GM23248 (cell line): ENCODE data around the gene VPS52. TPM values are rescaled to one million over a fixed set of nuclear protein-coding genes. Genes with fewer than 3 reads are reported as not detected.

Source experiments
- DNase-seq: peaks from one replicate; pipeline ENCODE4 v3.0.0-alpha.2; 2015
- H2AFZ ChIP-seq: fragments of 200-600 bp; sonication (generic); 2 replicates; pipeline ENCODE4 v1.6.1; 2016; ENCODE audit warnings: antibody characterized with exemption
- H3F3A ChIP-seq: fragments of 200-600 bp; sonication (generic); 2 replicates; pipeline ENCODE4 v1.6.1; 2016; ENCODE audit warnings: mild to moderate bottlenecking, antibody characterized with exemption, mixed run types; ENCODE audit not compliant: insufficient read depth
- H3K27ac ChIP-seq: fragments of 200-600 bp; sonication (generic); 2 replicates; pipeline ENCODE4 v1.5.1; 2016; ENCODE audit warnings: mild to moderate bottlenecking
- H3K27me3 ChIP-seq: fragments of 200-600 bp; sonication (generic); replicated peaks from 2 replicates; pipeline ENCODE4 v1.6.1; 2016; ENCODE audit warnings: mild to moderate bottlenecking; ENCODE audit not compliant: insufficient read depth
- H3K36me3 ChIP-seq: fragments of 200-600 bp; sonication (generic); 2 replicates; pipeline ENCODE4 v1.6.1; 2016; ENCODE audit warnings: low read depth, mild to moderate bottlenecking
- H3K4me1 ChIP-seq: fragments of 200-600 bp; sonication (generic); 2 replicates; pipeline ENCODE4 v1.6.1; 2016; ENCODE audit warnings: mild to moderate bottlenecking; ENCODE audit not compliant: insufficient read depth
- H3K4me2 ChIP-seq: fragments of 200-600 bp; sonication (generic); one replicate; pipeline ENCODE4 v1.6.1; 2016; ENCODE audit warnings: mild to moderate bottlenecking; ENCODE audit not compliant: unreplicated experiment
- H3K4me3 ChIP-seq: fragments of 200-600 bp; sonication (generic); 2 replicates; pipeline ENCODE4 v1.5.1; 2016; ENCODE audit warnings: mild to moderate bottlenecking
- H3K79me2 ChIP-seq: fragments of 200-600 bp; sonication (generic); 2 replicates; pipeline ENCODE4 v1.6.1; 2016; ENCODE audit warnings: mild to moderate bottlenecking; ENCODE audit not compliant: insufficient read depth
- H3K9ac ChIP-seq: fragments of 200-600 bp; sonication (generic); 2 replicates; pipeline ENCODE4 v1.6.1; 2016; ENCODE audit warnings: mild to moderate bottlenecking
- H3K9me2 ChIP-seq: fragments of 200-600 bp; sonication (generic); 2 replicates; pipeline ENCODE4 v1.6.1; 2016; ENCODE audit warnings: mixed run types, mild to moderate bottlenecking, moderate library complexity; ENCODE audit not compliant: insufficient read depth
- H3K9me3 ChIP-seq: fragments of 200-600 bp; sonication (generic); one replicate; pipeline ENCODE4 v1.6.1; 2017; ENCODE audit warnings: low read depth
- H4K20me1 ChIP-seq: fragments of 200-600 bp; sonication (generic); 2 replicates; pipeline ENCODE4 v1.6.0; 2016; ENCODE audit not compliant: insufficient read depth
- EZH2 ChIP-seq: fragments of 200-600 bp; sonication (generic); IDR thresholded peaks from 2 replicates; pipeline ENCODE4 v1.6.1; 2018; ENCODE audit warnings: antibody characterized with exemption, mild to moderate bottlenecking; ENCODE audit not compliant: insufficient read depth, poor library complexity, severe bottlenecking
- EZH2phosphoT487 ChIP-seq: fragments of 200-600 bp; sonication (generic); IDR thresholded peaks from 2 replicates; pipeline ENCODE4 v1.6.1; 2018; ENCODE audit warnings: antibody characterized with exemption, moderate library complexity, mild to moderate bottlenecking, low read depth; ENCODE audit not compliant: insufficient read depth
- WGBS, 2 experiments: methylation state at CpG; one replicate each; pipeline ENCODE4 v1.1.6; 2015 to 2017; ENCODE audit warnings: low lambda C conversion rate in 2 of 2, low coverage in 1 of 2; ENCODE audit errors: missing lambda C conversion rate in 2 of 2; 5-methylcytosine and 5-hydroxymethylcytosine counted together
- in situ Hi-C: fragments of 300-500 bp; cut with MboI; formaldehyde crosslinking; loops from 2 replicates; pipeline ENCODE4 v1.15.0; 2020
- polyA plus RNA-seq: library from polyadenylated mRNA; unstranded; fragments of >200 nt; fragmentation: Nextera tagmentation; extraction: Ambion mirVana; gene quantifications from 2 replicates; pipeline ENCODE4 v1.2.1, GENCODE V29; 2016
- total RNA-seq: library from RNA; depleted of rRNA; stranded (reverse); fragments of >200 nt; shearing (Covaris generic); gene quantifications from 2 replicates; pipeline ENCODE4 v1.2.3, GENCODE V29; 2014

VPS52 gene
- total and polyA plus RNA-seq, 2 experiments from 2014 or later: 32.3 to 33.9 TPM

- H3K27me3 ChIP-seq: no peaks in the 10 kb centered on the region
- no peak overlapping the region for H3K9ac ChIP-seq
- H3K4me2 ChIP-seq: no peak overlapping the region
- H3K9me3 ChIP-seq: no peaks in the 10 kb centered on the region
- no peak overlapping the region for H3K27ac ChIP-seq
- no peaks in the 10 kb centered on the region for H4K20me1 ChIP-seq
- H2AFZ ChIP-seq: no peak overlapping the region
- WGBS, 2 experiments: 95 to 97% methylated on average over 5 of the region's 5 CpGs
- peaks cover 16% of the 10 kb centered on the region; the same call in 1 of the 2 replicates for H3K36me3 ChIP-seq
- no peak for DNase-seq
- no peaks in the 10 kb centered on the region for H3K9me2 ChIP-seq
- no peaks in the 10 kb centered on the region for H3K79me2 ChIP-seq
- no peak for TF ChIP-seq EZH2
- TF ChIP-seq EZH2phosphoT487: no peak
- in situ Hi-C loops: no loop called here
- H3K4me1 ChIP-seq: peaks cover 17% of the 10 kb centered on the region
- H3F3A ChIP-seq: peaks cover 28% of the 10 kb centered on the region; the same call in 1 of the 2 replicates
- no peak overlapping the region for H3K4me3 ChIP-seq
These were observed 12.6 kb downstream of the VPS52 start for GRCh38 chr6:33259032-33259431.

GRCh38 chr6:33254591-33254990 lies 17.1 kb downstream of the VPS52 start:
- no peak overlapping the region for H3K4me3 ChIP-seq
- H4K20me1 ChIP-seq: no peaks in the 10 kb centered on the region
- no peak for TF ChIP-seq EZH2phosphoT487
- TF ChIP-seq EZH2: no peak
- DNase-seq: no peak
- WGBS, 2 experiments: 93 to 100% methylated on average over 4 of the region's 4 CpGs
- H3K79me2 ChIP-seq: peaks cover 14% of the 10 kb centered on the region
- H3K4me2 ChIP-seq: no peak overlapping the region
- H3K9me3 ChIP-seq: no peaks in the 10 kb centered on the region
- H3K27me3 ChIP-seq: no peaks in the 10 kb centered on the region
- H3F3A ChIP-seq: peaks cover 41% of the 10 kb centered on the region
- H3K4me1 ChIP-seq: peaks cover 37% of the 10 kb centered on the region
- no peak overlapping the region for H2AFZ ChIP-seq
- in situ Hi-C loops: no loop called here
- H3K27ac ChIP-seq: no peak overlapping the region
- peaks cover 7% of the 10 kb centered on the region; the same call in 1 of the 2 replicates for H3K36me3 ChIP-seq
- no peak overlapping the region for H3K9ac ChIP-seq
- no peaks in the 10 kb centered on the region for H3K9me2 ChIP-seq

GRCh38 chr6:33252759-33253158 lies 18.9 kb downstream of the VPS52 start:
- peak; percentile 73 for DNase-seq
- Histone ChIP-seq H2AFZ (no peak overlapping the region), H3K4me1 (peaks cover 45% of the 10 kb centered on the region), H3F3A (peaks cover 36% of the 10 kb centered on the region), H3K9me3 (no peaks in the 10 kb centered on the region), H3K9ac (no peak overlapping the region), H4K20me1 (no peaks in the 10 kb centered on the region), H3K36me3 (no peaks in the 10 kb centered on the region), H3K27me3 (no peaks in the 10 kb centered on the region), H3K4me2 (peak overlapping the region; percentile 31), H3K4me3 (no peak overlapping the region), H3K9me2 (no peaks in the 10 kb centered on the region), H3K27ac (peak overlapping the region; percentile 64), H3K79me2 (peaks cover 14% of the 10 kb centered on the region)
- in situ Hi-C loops: no loop called here
- no peak for TF ChIP-seq EZH2
- TF ChIP-seq EZH2phosphoT487: no peak

- H3K27ac ChIP-seq: peak overlapping the region; percentile 98
- H2AFZ ChIP-seq: no peak overlapping the region
- peaks cover 45% of the 10 kb centered on the region for H3K4me1 ChIP-seq
- WGBS, 2 experiments: 55 to 64% methylated on average over 6 of the region's 6 CpGs
- TF ChIP-seq EZH2 (no peak), EZH2phosphoT487 (no peak)
- DNase-seq: peak; percentile 58
- H3K4me2 ChIP-seq: no peak overlapping the region
- peaks cover 14% of the 10 kb centered on the region for H3K79me2 ChIP-seq
- H3K36me3 ChIP-seq: no peaks in the 10 kb centered on the region
- no peaks in the 10 kb centered on the region for H3K27me3 ChIP-seq
- no peaks in the 10 kb centered on the region for H3K9me3 ChIP-seq
- no peaks in the 10 kb centered on the region for H4K20me1 ChIP-seq
- H3K4me3 ChIP-seq: no peak overlapping the region
- in situ Hi-C loops: no loop called here
- H3F3A ChIP-seq: peaks cover 36% of the 10 kb centered on the region
- H3K9ac ChIP-seq: no peak overlapping the region
- no peaks in the 10 kb centered on the region for H3K9me2 ChIP-seq
These were observed 20.2 kb downstream of the VPS52 start for GRCh38 chr6:33251395-33252012.
